DOHH2 (cell line): ENCODE measurements around the gene THTPA.

Experiments
- EZH2phosphoT487 ChIP-seq: fragments of 200-600 bp; sonication (generic); IDR thresholded peaks from 2 replicates; pipeline ENCODE4 v1.6.1; 2017; ENCODE audit warnings: borderline replicate concordance, mild to moderate bottlenecking, antibody characterized with exemption, low read length, moderate library complexity, mixed read lengths
- TF ChIP-seq, protein P1 (sequence below): fragments of 200-600 bp; sonication (generic); IDR thresholded peaks from one replicate; pipeline ENCODE4 v1.5.1; 2014; ENCODE audit warnings: antibody characterized with exemption, mild to moderate bottlenecking, low read depth, low read length; ENCODE audit not compliant: poor library complexity, severe bottlenecking

DNA sequence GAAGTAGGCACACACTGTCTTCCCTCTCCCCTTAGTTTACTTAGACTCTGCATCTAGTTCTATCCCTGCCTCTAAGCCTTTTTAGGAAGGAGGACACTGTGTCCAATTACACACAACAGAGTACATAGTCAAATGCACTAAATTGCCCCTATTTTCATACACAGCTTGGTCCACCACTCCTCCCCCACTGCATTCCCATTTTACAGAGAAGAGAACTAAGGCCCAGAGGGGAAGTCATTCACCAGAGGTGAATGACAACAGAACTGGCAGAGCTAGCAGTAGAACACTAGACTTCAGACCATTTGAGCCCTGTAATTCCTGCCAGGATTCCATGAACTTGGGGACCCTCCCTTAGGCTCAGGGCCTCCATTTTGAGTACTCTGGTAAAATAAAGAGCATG is 23.7 kb downstream of the THTPA start:
- TF ChIP-seq, protein P1, sequence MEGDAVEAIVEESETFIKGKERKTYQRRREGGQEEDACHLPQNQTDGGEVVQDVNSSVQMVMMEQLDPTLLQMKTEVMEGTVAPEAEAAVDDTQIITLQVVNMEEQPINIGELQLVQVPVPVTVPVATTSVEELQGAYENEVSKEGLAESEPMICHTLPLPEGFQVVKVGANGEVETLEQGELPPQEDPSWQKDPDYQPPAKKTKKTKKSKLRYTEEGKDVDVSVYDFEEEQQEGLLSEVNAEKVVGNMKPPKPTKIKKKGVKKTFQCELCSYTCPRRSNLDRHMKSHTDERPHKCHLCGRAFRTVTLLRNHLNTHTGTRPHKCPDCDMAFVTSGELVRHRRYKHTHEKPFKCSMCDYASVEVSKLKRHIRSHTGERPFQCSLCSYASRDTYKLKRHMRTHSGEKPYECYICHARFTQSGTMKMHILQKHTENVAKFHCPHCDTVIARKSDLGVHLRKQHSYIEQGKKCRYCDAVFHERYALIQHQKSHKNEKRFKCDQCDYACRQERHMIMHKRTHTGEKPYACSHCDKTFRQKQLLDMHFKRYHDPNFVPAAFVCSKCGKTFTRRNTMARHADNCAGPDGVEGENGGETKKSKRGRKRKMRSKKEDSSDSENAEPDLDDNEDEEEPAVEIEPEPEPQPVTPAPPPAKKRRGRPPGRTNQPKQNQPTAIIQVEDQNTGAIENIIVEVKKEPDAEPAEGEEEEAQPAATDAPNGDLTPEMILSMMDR = no peak
- no peak for TF ChIP-seq EZH2phosphoT487
